ENCODE data around the gene LRFN3. TPM values are rescaled to one million over a fixed set of nuclear protein-coding genes. Genes with fewer than 3 reads are reported as not detected.
A peak's percentile ranks its signal among the peaks of the same experiment; 100 is the strongest.
"Not testable (repeated sequence)": the region's sequence is repeated elsewhere in the genome, so short reads cannot be mapped to it uniquely, and the experiment has no call there.

Gene LRFN3
- polyA plus RNA-seq, 3 donors from 2014 or later = 0.17 to 0.62 (median 0.32) TPM

- no peak overlapping the region for H3K4me3 Mint-ChIP-seq
- H3K9me3 Mint-ChIP-seq = no peaks in the 10 kb centered on the region
- H3K27me3 Mint-ChIP-seq (ENCODE audit: low read depth in 3 of 3) = peaks cover 1 to 5% (median 4%) of the 10 kb centered on the region in 3 donors
- H3K36me3 Mint-ChIP-seq = no peaks in the 10 kb centered on the region
- H3K27ac Mint-ChIP-seq = no peak overlapping the region
- no peak for DNase-seq
- no peaks in the 10 kb centered on the region for H3K4me1 Mint-ChIP-seq
Observed at GRCh38 chr19:35978832-35979365, 42.7 kb downstream of the LRFN3 start.

DNA sequence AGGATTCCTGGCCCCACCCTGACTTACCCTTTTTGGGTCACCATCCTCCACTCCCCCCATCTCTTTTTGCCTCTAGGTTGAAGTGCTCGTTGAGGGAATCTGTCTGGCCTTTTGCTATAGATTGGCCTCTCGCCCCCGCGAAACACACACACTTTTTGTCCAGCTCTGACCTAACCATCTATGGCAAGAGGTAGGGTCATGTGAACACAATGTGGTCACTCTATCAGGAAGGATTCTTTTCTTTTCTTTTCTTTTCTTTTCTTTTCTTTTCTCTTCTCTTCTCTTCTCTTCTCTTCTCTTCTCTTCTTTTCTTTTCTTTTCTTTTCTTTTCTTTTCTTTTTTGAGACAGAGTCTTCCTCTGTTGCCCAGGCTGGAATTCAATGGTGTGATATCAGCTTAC lies 44.8 kb downstream of the LRFN3 start:
- peaks cover 3 to 19% (median 5%) of the 10 kb centered on the region in 3 donors for H3K27me3 Mint-ChIP-seq (ENCODE audit: low read depth in 3 of 3)
- H3K27ac Mint-ChIP-seq, H3K4me3 Mint-ChIP-seq, H3K9me3 Mint-ChIP-seq, H3K4me1 Mint-ChIP-seq, H3K36me3 Mint-ChIP-seq, DNase-seq: not testable (repeated sequence)

DNA sequence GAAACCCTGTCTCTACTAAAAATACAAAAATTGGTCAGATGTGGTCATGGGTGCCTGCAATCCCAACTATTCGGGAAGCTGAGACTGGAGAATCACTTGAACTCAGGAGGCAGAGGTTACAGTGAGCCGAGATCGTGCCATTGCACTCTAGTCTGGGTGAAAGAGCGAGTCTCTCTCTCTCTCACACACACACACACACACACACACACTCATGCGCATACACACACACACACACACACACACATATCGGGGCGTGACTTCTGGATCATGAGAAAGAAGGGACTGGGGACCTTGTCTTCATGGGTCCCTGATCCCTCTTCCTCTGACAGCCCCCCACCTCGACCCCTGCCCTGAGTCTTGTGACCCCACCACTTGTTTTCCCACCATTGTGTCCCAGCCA lies 47.0 kb downstream of the LRFN3 start:
- no peaks in the 10 kb centered on the region for H3K36me3 Mint-ChIP-seq
- H3K27ac Mint-ChIP-seq = no peak overlapping the region
- H3K9me3 Mint-ChIP-seq = no peaks in the 10 kb centered on the region
- H3K4me1 Mint-ChIP-seq = peaks cover 0 to 4% of the 10 kb centered on the region in 2 donors
- no peak overlapping the region for H3K4me3 Mint-ChIP-seq
- peaks cover 5 to 22% (median 8%) of the 10 kb centered on the region in 3 donors for H3K27me3 Mint-ChIP-seq (ENCODE audit: low read depth in 3 of 3)
- no peak for DNase-seq

- H3K27ac Mint-ChIP-seq = no peak overlapping the region
Observed at GRCh38 chr19:35986111-35986510, 49.9 kb downstream of the LRFN3 start.

GRCh38 chr19:35986664-35987570 lies 50.7 kb downstream of the LRFN3 start:
- Mint-ChIP-seq H3K36me3 (no peaks in the 10 kb centered on the region), H3K4me1 (peaks cover 0 to 4% of the 10 kb centered on the region in 2 donors), H3K27ac (no peak overlapping the region), H3K27me3 (ENCODE audit: low read depth in 3 of 3) (peaks cover 2 to 27% (median 15%) of the 10 kb centered on the region in 3 donors), H3K9me3 (no peaks in the 10 kb centered on the region), H3K4me3 (peak overlapping the region in 3 of 5 donors; percentile 38 to 59 (median 39))
- DNase-seq = no peak

More at GRCh38 chr19:35986111-35986510, 49.9 kb downstream of the LRFN3 start:
- H3K4me3 Mint-ChIP-seq = no peak overlapping the region
- DNase-seq = no peak
- H3K27me3 Mint-ChIP-seq (ENCODE audit: low read depth in 3 of 3) = peaks cover 4 to 27% (median 15%) of the 10 kb centered on the region in 3 donors
- H3K4me1 Mint-ChIP-seq = peaks cover 0 to 4% of the 10 kb centered on the region in 2 donors
- H3K36me3 Mint-ChIP-seq = no peaks in the 10 kb centered on the region
- H3K9me3 Mint-ChIP-seq = no peaks in the 10 kb centered on the region

DNA sequence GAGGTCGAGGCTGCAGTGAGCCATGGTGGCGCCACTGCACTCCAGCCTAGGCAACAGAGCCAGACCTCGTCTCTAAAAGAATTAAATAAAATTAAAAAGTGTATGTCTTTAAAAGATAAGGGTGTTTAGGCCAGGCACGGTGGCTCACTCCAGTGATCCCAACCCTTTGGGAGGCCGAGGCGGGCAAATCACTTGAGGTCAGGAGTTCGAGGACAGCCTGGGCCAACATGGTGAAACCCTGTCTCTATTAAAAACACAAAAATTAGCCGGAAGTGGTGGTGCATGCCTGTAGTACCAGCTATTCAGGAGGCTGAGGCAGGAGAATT lies 51.4 kb downstream of the LRFN3 start:
- peaks cover 2 to 25% (median 15%) of the 10 kb centered on the region in 3 donors for H3K27me3 Mint-ChIP-seq (ENCODE audit: low read depth in 3 of 3)
- H3K4me3 Mint-ChIP-seq = no peak overlapping the region
- peaks cover 0 to 4% of the 10 kb centered on the region in 2 donors for H3K4me1 Mint-ChIP-seq

DNA sequence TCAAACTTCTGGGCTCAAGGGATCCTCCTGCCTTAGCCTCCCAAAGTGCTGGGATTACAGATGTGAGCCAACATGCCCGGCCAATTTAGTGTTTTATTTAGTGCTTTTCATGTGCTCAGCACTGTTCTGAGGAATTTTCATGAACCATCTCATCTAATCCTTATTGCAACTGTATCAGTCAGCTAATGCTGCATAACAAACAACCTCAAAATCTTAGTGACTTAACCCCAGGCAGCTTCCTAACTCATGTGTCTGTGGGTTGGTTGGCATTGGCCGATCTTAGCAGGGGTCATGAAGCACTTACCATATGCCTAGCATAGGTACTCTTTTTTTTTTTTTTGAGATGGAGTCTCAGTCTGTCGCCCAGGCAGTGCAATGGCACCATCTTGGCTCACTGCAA lies 52.6 kb downstream of the LRFN3 start:
- H3K27ac Mint-ChIP-seq = no peak overlapping the region
- H3K4me1 Mint-ChIP-seq = peaks cover 0 to 4% of the 10 kb centered on the region in 2 donors
- no peak overlapping the region for H3K4me3 Mint-ChIP-seq
- H3K27me3 Mint-ChIP-seq (ENCODE audit: low read depth in 3 of 3) = peaks cover 2 to 25% (median 15%) of the 10 kb centered on the region in 3 donors
- no peaks in the 10 kb centered on the region for H3K9me3 Mint-ChIP-seq
- no peak for DNase-seq
- H3K36me3 Mint-ChIP-seq = no peaks in the 10 kb centered on the region

More for the DNA sequence above, 51.4 kb downstream of the LRFN3 start:
- no peaks in the 10 kb centered on the region for H3K9me3 Mint-ChIP-seq
- no peak for DNase-seq
- no peak overlapping the region for H3K27ac Mint-ChIP-seq
- no peaks in the 10 kb centered on the region for H3K36me3 Mint-ChIP-seq

- H3K4me3 Mint-ChIP-seq = no peak overlapping the region
- no peak overlapping the region for H3K27ac Mint-ChIP-seq
- H3K9me3 Mint-ChIP-seq = no peaks in the 10 kb centered on the region
- H3K27me3 Mint-ChIP-seq (ENCODE audit: low read depth in 3 of 3) = peaks cover 5 to 20% (median 19%) of the 10 kb centered on the region in 3 donors
- H3K36me3 Mint-ChIP-seq = no peaks in the 10 kb centered on the region
- no peak for DNase-seq
- peaks cover 11 to 12% of the 10 kb centered on the region in 2 donors for H3K4me1 Mint-ChIP-seq
Observed at GRCh38 chr19:35990156-35990555, 54.0 kb downstream of the LRFN3 start.

DNA sequence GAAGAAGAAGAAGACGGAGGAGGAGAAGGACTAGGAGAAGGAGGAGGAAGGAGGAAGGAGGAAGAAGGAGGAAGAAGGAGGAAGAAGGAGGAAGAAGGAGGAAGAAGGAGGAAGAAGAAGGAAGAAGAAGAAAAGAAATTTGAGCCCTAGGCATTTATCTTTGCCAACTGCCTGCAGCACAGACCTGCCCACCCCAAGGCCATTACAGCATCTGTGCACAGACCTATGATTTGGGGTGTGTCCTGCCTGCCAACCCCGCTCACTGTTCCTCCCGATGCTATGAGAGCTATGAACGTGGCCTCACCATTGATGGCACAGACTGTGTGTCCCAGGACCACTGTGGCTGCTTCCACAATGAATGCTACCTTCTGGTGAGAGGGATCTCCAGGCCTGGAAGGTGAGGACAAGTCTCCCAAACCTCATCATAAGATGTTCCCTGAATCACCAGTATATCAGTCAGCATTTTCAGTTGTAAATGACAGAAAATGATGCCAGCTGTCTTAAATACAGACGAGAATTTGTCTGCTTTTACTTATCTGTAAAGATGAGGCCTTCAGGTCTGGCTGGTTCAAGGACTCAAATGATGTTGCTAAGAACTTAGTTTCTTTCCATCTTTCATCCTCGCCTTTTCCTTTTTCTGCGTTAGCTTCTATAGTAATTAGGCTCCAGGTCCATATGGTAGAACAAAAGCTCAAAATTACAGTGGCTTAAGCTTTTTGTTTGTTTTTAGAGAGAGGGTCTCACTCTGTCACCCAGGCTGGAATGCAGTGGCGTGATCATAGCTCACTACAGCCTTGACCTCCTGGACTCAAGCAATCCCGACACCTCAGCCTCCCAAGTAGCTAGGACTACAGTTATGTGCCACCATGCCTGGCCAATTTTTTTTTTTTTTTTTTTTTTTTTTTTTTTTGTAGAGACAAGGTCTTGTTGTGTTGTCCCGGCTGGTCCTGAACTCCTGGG lies 54.9 kb downstream of the LRFN3 start:
- no peak overlapping the region for H3K4me3 Mint-ChIP-seq
- H3K27ac Mint-ChIP-seq = no peak overlapping the region

GRCh38 chr19:35991731-35992450 lies 55.7 kb downstream of the LRFN3 start:
- no peak overlapping the region for H3K27ac Mint-ChIP-seq
- no peaks in the 10 kb centered on the region for H3K9me3 Mint-ChIP-seq
- no peak overlapping the region for H3K4me3 Mint-ChIP-seq
- DNase-seq = no peak
- H3K4me1 Mint-ChIP-seq = peaks cover 22 to 25% of the 10 kb centered on the region in 2 donors
- H3K36me3 Mint-ChIP-seq = no peaks in the 10 kb centered on the region
- peaks cover 4 to 11% (median 10%) of the 10 kb centered on the region in 3 donors for H3K27me3 Mint-ChIP-seq (ENCODE audit: low read depth in 3 of 3)

More for the DNA sequence above, 54.9 kb downstream of the LRFN3 start:
- no peak for DNase-seq
- Mint-ChIP-seq H3K4me1 (peaks cover 17% of the 10 kb centered on the region in 2 donors), H3K9me3 (no peaks in the 10 kb centered on the region), H3K27me3 (ENCODE audit: low read depth in 3 of 3) (peaks cover 4 to 18% (median 15%) of the 10 kb centered on the region in 3 donors), H3K36me3 (no peaks in the 10 kb centered on the region)

GRCh38 chr19:35992907-35993765 lies 57.0 kb downstream of the LRFN3 start:
- Mint-ChIP-seq H3K27me3 (ENCODE audit: low read depth in 3 of 3) (peaks cover 4 to 11% (median 9%) of the 10 kb centered on the region in 3 donors), H3K4me3 (peak overlapping the region in 1 of 5 donors; percentile 33), H3K9me3 (no peaks in the 10 kb centered on the region), H3K4me1 (peaks cover 29 to 35% of the 10 kb centered on the region in 2 donors), H3K27ac (peak overlapping the region in 3 of 6 donors; percentile 38 to 66 (median 40)), H3K36me3 (peaks cover 0 to 5% (median 0%) of the 10 kb centered on the region in 3 donors)
- no peak for DNase-seq

GRCh38 chr19:35993923-35994598 lies 57.9 kb downstream of the LRFN3 start:
- peak overlapping the region; percentile 58 to 78 (median 72) for H3K4me3 Mint-ChIP-seq
- peaks cover 4 to 8% (median 7%) of the 10 kb centered on the region in 3 donors for H3K27me3 Mint-ChIP-seq (ENCODE audit: low read depth in 3 of 3)
- H3K36me3 Mint-ChIP-seq = peaks cover 0 to 5% (median 0%) of the 10 kb centered on the region in 3 donors
- peak overlapping the region; percentile 71 to 91 (median 76) for H3K27ac Mint-ChIP-seq
- no peak for DNase-seq
- H3K9me3 Mint-ChIP-seq = no peaks in the 10 kb centered on the region
- H3K4me1 Mint-ChIP-seq = peaks cover 29 to 35% of the 10 kb centered on the region in 2 donors
